HEK293 (cell line): ENCODE data around the gene TTYH2.

Source experiments
- CTCF ChIA-PET: fragments of 350-600 bp; formaldehyde crosslinking; extraction: SDS; loops from one replicate; lab custom pipeline; 2021; ENCODE audit warnings: antibody characterized with exemption; lab: Yijun Ruan, JAX
- POLR2A ChIA-PET: fragments of 300-600 bp; formaldehyde crosslinking; extraction: SDS; loops from one replicate; lab custom pipeline; 2020; ENCODE audit warnings: antibody characterized with exemption, inconsistent platforms; lab: Yijun Ruan, JAX
- H3K27ac ChIP-seq: fragments of 200-500 bp; sonication (Bioruptor generic); 2 replicates; pipeline ENCODE4 v1.5.1; 2014; ENCODE audit warnings: low read depth, low read length, control low read depth, inconsistent platforms; ENCODE audit errors: extremely low read depth
- H3K36me3 ChIP-seq, 2 experiments: fragments of 200-500 bp in 1 of 2; sonication (Bioruptor generic) in 1 of 2; 1 replicate in 1 of 2; 2 replicates in 1 of 2; pipeline ENCODE4 v1.5.1; 2014 to 2017; ENCODE audit warnings: inconsistent platforms in 2 of 2, low read length in 2 of 2; ENCODE audit not compliant: control insufficient read depth in 2 of 2, insufficient read depth in 1 of 2
- H3K4me1 ChIP-seq: fragments of 200-500 bp; sonication (Bioruptor generic); 2 replicates; pipeline ENCODE4 v1.5.1; 2014; ENCODE audit warnings: mild to moderate bottlenecking, low read length, inconsistent platforms; ENCODE audit not compliant: control insufficient read depth, insufficient read depth
- H3K4me3 ChIP-seq: 2 replicates; pipeline ENCODE4 v1.5.1; 2011; ENCODE audit warnings: low read depth, mild to moderate bottlenecking, control low read depth, low read length, moderate library complexity
- H3K9me3 ChIP-seq: fragments of 200-500 bp; sonication (Bioruptor generic); 2 replicates; pipeline ENCODE4 v1.5.1; 2014; ENCODE audit warnings: low read depth, low read length, inconsistent platforms; ENCODE audit not compliant: control insufficient read depth, insufficient read depth
- BCL11A ChIP-seq: fragments of 450-650 bp; formaldehyde crosslinking; IDR thresholded peaks from 2 replicates; pipeline ENCODE4 v1.5.1; 2016; ENCODE audit warnings: low read depth, missing biosample characterization, missing genetic modification characterization
- HOXA7 ChIP-seq: sonication (generic); formaldehyde crosslinking; IDR thresholded peaks from 2 replicates; pipeline ENCODE4 v1.8.1; 2022; ENCODE audit warnings: missing genetic modification reagents, borderline replicate concordance
- OVOL3 ChIP-seq: fragments of 450-650 bp; formaldehyde crosslinking; IDR thresholded peaks from 2 replicates; pipeline ENCODE4 v1.5.1; 2016; ENCODE audit warnings: missing biosample characterization, missing genetic modification characterization
- SALL2 ChIP-seq: fragments of 450-650 bp; formaldehyde crosslinking; IDR thresholded peaks from 2 replicates; pipeline ENCODE4 v1.5.0; 2017; ENCODE audit warnings: missing biosample characterization, mild to moderate bottlenecking, missing genetic modification characterization, borderline replicate concordance
- SCRT1 ChIP-seq: fragments of 450-650 bp; formaldehyde crosslinking; IDR thresholded peaks from 2 replicates; pipeline ENCODE4 v1.5.1; 2016; ENCODE audit warnings: missing biosample characterization, missing genetic modification characterization, borderline replicate concordance
- SP3 ChIP-seq: fragments of 450-650 bp; formaldehyde crosslinking; IDR thresholded peaks from 2 replicates; pipeline ENCODE4 v1.5.1; 2016; ENCODE audit warnings: missing biosample characterization, missing genetic modification characterization
- YY2 ChIP-seq: fragments of 450-650 bp; formaldehyde crosslinking; IDR thresholded peaks from 2 replicates; pipeline ENCODE4 v1.5.1; 2016; ENCODE audit warnings: missing biosample characterization, missing genetic modification characterization
- ZBTB11 ChIP-seq: fragments of 450-650 bp; formaldehyde crosslinking; conservative IDR thresholded peaks from 2 replicates; pipeline ENCODE4 v1.5.1; 2016; ENCODE audit warnings: low read depth, missing biosample characterization, missing genetic modification characterization
- ZBTB6 ChIP-seq: fragments of 450-650 bp; formaldehyde crosslinking; IDR thresholded peaks from 2 replicates; pipeline ENCODE4 v1.5.1; 2017; ENCODE audit warnings: missing biosample characterization, missing genetic modification characterization
- ZBTB7A ChIP-seq: fragments of 450-650 bp; formaldehyde crosslinking; IDR thresholded peaks from 2 replicates; pipeline ENCODE4 v1.5.1; 2016; ENCODE audit warnings: low read depth, missing biosample characterization, missing genetic modification characterization
- ZNF10 ChIP-seq: fragments of 450-650 bp; formaldehyde crosslinking; IDR thresholded peaks from 2 replicates; pipeline ENCODE4 v1.5.1; 2017; ENCODE audit warnings: missing biosample characterization, missing genetic modification characterization
- ZNF121 ChIP-seq: fragments of 450-650 bp; formaldehyde crosslinking; IDR thresholded peaks from 2 replicates; pipeline ENCODE4 v1.5.1; 2016; ENCODE audit warnings: missing biosample characterization, missing genetic modification characterization
- ZNF155 ChIP-seq: fragments of 450-650 bp; formaldehyde crosslinking; IDR thresholded peaks from 2 replicates; pipeline ENCODE4 v1.5.1; 2016; ENCODE audit warnings: missing biosample characterization, missing genetic modification characterization
- ZNF202 ChIP-seq: fragments of 450-650 bp; formaldehyde crosslinking; IDR thresholded peaks from 2 replicates; pipeline ENCODE4 v1.5.1; 2016; ENCODE audit warnings: missing biosample characterization, missing genetic modification characterization, borderline replicate concordance
- ZNF214 ChIP-seq: fragments of 450-650 bp; formaldehyde crosslinking; IDR thresholded peaks from 2 replicates; pipeline ENCODE4 v1.5.1; 2017; ENCODE audit warnings: missing biosample characterization, mild to moderate bottlenecking, missing genetic modification characterization, borderline replicate concordance
- ZNF24 ChIP-seq: fragments of 450-650 bp; formaldehyde crosslinking; IDR thresholded peaks from 2 replicates; pipeline ENCODE4 v1.5.1; 2016; ENCODE audit warnings: missing biosample characterization, missing genetic modification characterization
- ZNF292 ChIP-seq: fragments of 450-650 bp; formaldehyde crosslinking; IDR thresholded peaks from 2 replicates; pipeline ENCODE4 v1.5.1; 2016; ENCODE audit warnings: low read depth, missing biosample characterization, missing genetic modification characterization, borderline replicate concordance
- ZNF514 ChIP-seq: fragments of 450-650 bp; formaldehyde crosslinking; IDR thresholded peaks from 2 replicates; pipeline ENCODE4 v1.5.1; 2016; ENCODE audit warnings: missing biosample characterization, missing genetic modification characterization
- ZNF529 ChIP-seq: fragments of 450-650 bp; formaldehyde crosslinking; IDR thresholded peaks from 2 replicates; pipeline ENCODE4 v1.5.1; 2017; ENCODE audit warnings: missing genetic modification characterization, missing biosample characterization; ENCODE audit not compliant: insufficient replicate concordance
- ZNF544 ChIP-seq: fragments of 450-650 bp; formaldehyde crosslinking; IDR thresholded peaks from 2 replicates; pipeline ENCODE4 v1.5.0; 2017; ENCODE audit warnings: missing biosample characterization, missing genetic modification characterization
- ZNF621 ChIP-seq: fragments of 450-650 bp; formaldehyde crosslinking; IDR thresholded peaks from 2 replicates; pipeline ENCODE4 v1.5.1; 2017; ENCODE audit warnings: missing biosample characterization, missing genetic modification characterization
- ZNF704 ChIP-seq: fragments of 450-650 bp; formaldehyde crosslinking; IDR thresholded peaks from 2 replicates; pipeline ENCODE4 v1.5.1; 2016; ENCODE audit warnings: missing biosample characterization, missing genetic modification characterization
- ZNF791 ChIP-seq: fragments of 450-650 bp; formaldehyde crosslinking; IDR thresholded peaks from 2 replicates; pipeline ENCODE4 v1.5.1; 2016; ENCODE audit warnings: missing biosample characterization, missing genetic modification characterization
- ZSCAN23 ChIP-seq: fragments of 450-650 bp; formaldehyde crosslinking; IDR thresholded peaks from 2 replicates; pipeline ENCODE4 v1.5.1; 2016; ENCODE audit warnings: missing biosample characterization, missing genetic modification characterization

The TTYH2 gene

GRCh38 chr17:74220946-74221818 lies 7.8 kb downstream of the TTYH2 start:
- CTCF ChIA-PET: interaction anchor here (1.3 kb wide), 1 partner anchor 63 kb away, joined by 4 read pairs; no protein-coding TSS in a partner anchor
- Histone ChIP-seq H3K27ac (no peak overlapping the region), H3K36me3 (peaks cover 0 to 8% of the 10 kb centered on the region in 2 experiments; a peak in 1 of 3 replicates), H3K4me1 (no peaks in the 10 kb centered on the region), H3K4me3 (no peak overlapping the region), H3K9me3 (no peaks in the 10 kb centered on the region)
- TF ChIP-seq ZNF155 (tag by site-specific recombination) (no peak), ZBTB7A (tag by site-specific recombination) (no peak)
- POLR2A ChIA-PET: interaction anchor here (1.0 to 1.4 kb wide), 3 partner anchors 8 to 18 kb away, joined by 3 to 7 read pairs (median 6); partner anchors contain the start of genes RPL38 and TTYH2

- POLR2A ChIA-PET: interaction anchor here (1.0 to 1.4 kb wide), 2 partner anchors 9 to 19 kb away, joined by 3 to 7 read pairs; partner anchors contain the start of genes RPL38 and TTYH2
- CTCF ChIA-PET: interaction anchor here (0.7 kb wide), 1 partner anchor 146 kb away, joined by 3 read pairs; no protein-coding TSS in a partner anchor
- TF ChIP-seq ZNF121 (tag by site-specific recombination) (no peak), ZNF704 (tag by site-specific recombination) (no peak)
- Histone ChIP-seq H3K4me3 (no peak overlapping the region), H3K27ac (no peak overlapping the region), H3K9me3 (no peaks in the 10 kb centered on the region), H3K36me3 (peaks cover 0 to 8% of the 10 kb centered on the region in 2 experiments; a peak in 1 of 3 replicates), H3K4me1 (no peaks in the 10 kb centered on the region)
Observed at GRCh38 chr17:74222399-74222798, 9.0 kb downstream of the TTYH2 start.

GRCh38 chr17:74223901-74224300 lies 10.5 kb downstream of the TTYH2 start:
- no peak for TF ChIP-seq ZNF514 (tag by site-specific recombination)
- no peak for TF ChIP-seq ZNF10 (tag by site-specific recombination)
- TF ChIP-seq BCL11A (tag by site-specific recombination): no peak
- no peak for TF ChIP-seq ZNF202
- TF ChIP-seq ZNF544 (tag by site-specific recombination): no peak
- TF ChIP-seq YY2 (tag by site-specific recombination): no peak
- TF ChIP-seq ZNF24 (tag by site-specific recombination): no peak
- no peak for TF ChIP-seq SCRT1
- no peak for TF ChIP-seq HOXA7 (CRISPR knock-in tag)
- TF ChIP-seq ZNF621 (tag by site-specific recombination): no peak
- no peak for TF ChIP-seq SALL2 (tag by site-specific recombination)
- TF ChIP-seq SP3 (tag by site-specific recombination): no peak
- no peak for TF ChIP-seq OVOL3 (tag by site-specific recombination)
- no peak for TF ChIP-seq ZNF214 (tag by site-specific recombination)
- TF ChIP-seq ZNF791 (tag by site-specific recombination): no peak
- TF ChIP-seq ZBTB11 (tag by site-specific recombination): no peak
- no peak for TF ChIP-seq ZNF529 (tag by site-specific recombination)
- TF ChIP-seq ZBTB6 (tag by site-specific recombination): no peak
- no peak for TF ChIP-seq ZSCAN23 (tag by site-specific recombination)
- no peak for TF ChIP-seq ZNF292
- Histone ChIP-seq H3K9me3 (no peaks in the 10 kb centered on the region), H3K36me3 (peaks cover 0 to 8% of the 10 kb centered on the region in 2 experiments; a peak in 1 of 3 replicates), H3K4me1 (no peaks in the 10 kb centered on the region), H3K27ac (no peak overlapping the region), H3K4me3 (no peak overlapping the region)
- POLR2A ChIA-PET: no interaction called here
- CTCF ChIA-PET: interaction anchor here (0.6 kb wide), 1 partner anchor 24 kb away, joined by 4 read pairs; no protein-coding TSS in a partner anchor
